ENCODE results near the gene GABRP. TPM values are rescaled to one million over a fixed set of nuclear protein-coding genes. Genes with fewer than 3 reads are reported as not detected.
"Not testable (repeated sequence)": the region's sequence is repeated elsewhere in the genome, so short reads cannot be mapped to it uniquely, and the experiment has no call there.

Gene GABRP
- total and polyA plus RNA-seq, 5 donors from 2014 or later, result not detected

DNA sequence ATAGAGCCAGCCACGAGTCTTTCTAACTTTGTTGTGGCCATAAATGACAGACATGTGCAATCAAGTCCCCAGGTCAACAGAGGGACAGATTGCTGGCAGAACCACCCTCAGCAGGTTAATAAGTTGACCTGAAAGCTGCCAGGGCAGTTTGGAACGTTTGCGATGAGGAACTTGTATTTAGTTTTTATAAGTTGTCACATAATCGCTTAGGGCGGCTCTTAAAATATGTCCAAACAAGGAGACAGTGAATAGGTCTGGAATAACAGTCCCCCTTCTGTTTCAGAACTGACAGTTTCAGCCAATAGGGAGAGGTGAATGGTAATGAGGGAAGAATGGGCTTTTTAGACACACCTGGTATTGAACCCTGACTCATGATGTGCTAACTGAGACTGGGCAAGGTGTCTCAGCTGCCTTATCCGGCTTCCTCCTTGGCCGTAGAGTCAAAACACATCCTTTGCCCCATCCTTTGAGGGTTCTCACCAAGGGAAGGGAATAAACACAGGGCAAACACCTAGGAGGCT, 33.6 kb upstream of the GABRP start:
- Histone ChIP-seq H3K27me3 (ENCODE audit: control insufficient read depth, insufficient read depth, low read length) (peaks cover 2% of the 10 kb centered on the region), H3K36me3 (ENCODE audit: control insufficient read depth, insufficient read depth, low read length) (no peaks in the 10 kb centered on the region), H3K27ac (ENCODE audit: insufficient read depth, low read length, poor library complexity, severe bottlenecking) (no peak overlapping the region), H3K9me3 (ENCODE audit: control insufficient read depth in 2 of 2, low read length in 2 of 2) (no peaks in the 10 kb centered on the region), H3K4me1 (ENCODE audit: control insufficient read depth, insufficient read depth, low read length, poor library complexity, severe bottlenecking) (no peaks in the 10 kb centered on the region), H3K4me3 (ENCODE audit: low read depth, low read length) (no peak overlapping the region)
- H3K27me3 Mint-ChIP-seq, result peaks cover 15% of the 10 kb centered on the region
- ATAC-seq (ENCODE audit: low read depth in 2 of 2), result no peak
- peaks cover 0 to 3% (median 0%) of the 10 kb centered on the region in 7 donors for H3K9me3 Mint-ChIP-seq
- H3K27ac Mint-ChIP-seq, result no peak overlapping the region
- no peaks in the 10 kb centered on the region for H3K36me3 Mint-ChIP-seq
- H3K4me1 Mint-ChIP-seq, result no peaks in the 10 kb centered on the region
- no peak overlapping the region for H3K4me3 Mint-ChIP-seq
- no peak for DNase-seq

DNA sequence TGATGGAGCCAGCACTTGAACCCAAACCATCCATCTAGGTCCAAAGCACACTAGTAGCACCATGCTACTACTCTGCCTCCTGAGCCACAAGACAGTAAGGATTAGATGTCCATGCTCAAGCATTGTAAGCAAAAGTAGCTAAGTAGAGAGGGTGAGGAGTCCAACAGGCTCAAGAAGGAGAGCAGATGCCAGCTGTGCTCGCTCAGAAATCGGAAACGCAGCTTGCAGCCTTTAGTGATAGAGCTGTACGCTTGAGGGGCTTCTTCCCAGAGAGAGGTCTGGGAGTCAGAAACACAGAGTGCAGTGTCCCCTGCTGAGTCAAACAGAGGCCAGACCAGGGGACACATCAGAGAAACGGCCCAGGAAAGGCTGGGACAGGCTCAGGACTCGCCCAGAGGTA, 32.7 kb upstream of the GABRP start:
- H3K27me3 Mint-ChIP-seq, result peaks cover 12% of the 10 kb centered on the region
- no peak overlapping the region for H3K27ac Mint-ChIP-seq
- H3K4me3 ChIP-seq (ENCODE audit: low read depth, low read length), result no peak overlapping the region
- H3K9me3 ChIP-seq (ENCODE audit: control insufficient read depth in 2 of 2, low read length in 2 of 2), result no peaks in the 10 kb centered on the region
- H3K4me3 Mint-ChIP-seq, result no peak overlapping the region
- H3K9me3 Mint-ChIP-seq, result peaks cover 0 to 3% (median 0%) of the 10 kb centered on the region in 7 donors
- no peak overlapping the region for H3K27ac ChIP-seq (ENCODE audit: insufficient read depth, low read length, poor library complexity, severe bottlenecking)
- no peaks in the 10 kb centered on the region for H3K4me1 ChIP-seq (ENCODE audit: control insufficient read depth, insufficient read depth, low read length, poor library complexity, severe bottlenecking)
- no peaks in the 10 kb centered on the region for H3K36me3 ChIP-seq (ENCODE audit: control insufficient read depth, insufficient read depth, low read length)
- no peaks in the 10 kb centered on the region for H3K36me3 Mint-ChIP-seq
- H3K27me3 ChIP-seq (ENCODE audit: control insufficient read depth, insufficient read depth, low read length), result peaks cover 2% of the 10 kb centered on the region
- DNase-seq (no peak), ATAC-seq (ENCODE audit: low read depth in 2 of 2) (no peak)
- no peaks in the 10 kb centered on the region for H3K4me1 Mint-ChIP-seq

DNA sequence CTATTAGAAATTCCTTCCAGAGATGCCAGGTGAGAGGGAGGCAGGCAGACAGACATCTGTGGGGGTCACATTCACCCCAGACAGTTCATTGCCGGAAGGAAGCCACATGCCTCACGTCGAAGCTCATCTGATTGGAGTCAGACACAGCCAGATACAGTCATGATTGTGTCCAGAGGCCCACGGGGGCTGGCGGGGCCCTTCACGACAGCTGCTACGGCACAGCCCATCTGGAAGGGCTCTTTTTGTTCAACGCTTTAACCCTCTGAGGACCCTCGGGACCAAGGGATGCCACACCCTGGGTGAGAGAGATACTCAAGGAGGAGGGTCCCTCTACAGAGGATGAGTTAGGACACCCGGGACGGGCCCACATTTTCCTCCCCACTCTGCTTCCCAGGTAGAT, 31.9 kb upstream of the GABRP start:
- no peaks in the 10 kb centered on the region for H3K4me1 Mint-ChIP-seq
- no peak overlapping the region for H3K27ac Mint-ChIP-seq
- no peak overlapping the region for H3K4me3 ChIP-seq (ENCODE audit: low read depth, low read length)
- H3K9me3 ChIP-seq (ENCODE audit: control insufficient read depth in 2 of 2, low read length in 2 of 2), result no peaks in the 10 kb centered on the region
- H3K36me3 ChIP-seq (ENCODE audit: control insufficient read depth, insufficient read depth, low read length), result no peaks in the 10 kb centered on the region
- ATAC-seq (ENCODE audit: low read depth in 2 of 2) (no peak), DNase-seq (no peak)
- no peaks in the 10 kb centered on the region for H3K36me3 Mint-ChIP-seq
- H3K4me3 Mint-ChIP-seq, result no peak overlapping the region
- H3K4me1 ChIP-seq (ENCODE audit: control insufficient read depth, insufficient read depth, low read length, poor library complexity, severe bottlenecking), result no peaks in the 10 kb centered on the region
- H3K27me3 Mint-ChIP-seq, result peaks cover 12% of the 10 kb centered on the region
- H3K27me3 ChIP-seq (ENCODE audit: control insufficient read depth, insufficient read depth, low read length), result peaks cover 2% of the 10 kb centered on the region
- H3K27ac ChIP-seq (ENCODE audit: insufficient read depth, low read length, poor library complexity, severe bottlenecking), result no peak overlapping the region
- H3K9me3 Mint-ChIP-seq, result peaks cover 0 to 3% (median 0%) of the 10 kb centered on the region in 7 donors

DNA sequence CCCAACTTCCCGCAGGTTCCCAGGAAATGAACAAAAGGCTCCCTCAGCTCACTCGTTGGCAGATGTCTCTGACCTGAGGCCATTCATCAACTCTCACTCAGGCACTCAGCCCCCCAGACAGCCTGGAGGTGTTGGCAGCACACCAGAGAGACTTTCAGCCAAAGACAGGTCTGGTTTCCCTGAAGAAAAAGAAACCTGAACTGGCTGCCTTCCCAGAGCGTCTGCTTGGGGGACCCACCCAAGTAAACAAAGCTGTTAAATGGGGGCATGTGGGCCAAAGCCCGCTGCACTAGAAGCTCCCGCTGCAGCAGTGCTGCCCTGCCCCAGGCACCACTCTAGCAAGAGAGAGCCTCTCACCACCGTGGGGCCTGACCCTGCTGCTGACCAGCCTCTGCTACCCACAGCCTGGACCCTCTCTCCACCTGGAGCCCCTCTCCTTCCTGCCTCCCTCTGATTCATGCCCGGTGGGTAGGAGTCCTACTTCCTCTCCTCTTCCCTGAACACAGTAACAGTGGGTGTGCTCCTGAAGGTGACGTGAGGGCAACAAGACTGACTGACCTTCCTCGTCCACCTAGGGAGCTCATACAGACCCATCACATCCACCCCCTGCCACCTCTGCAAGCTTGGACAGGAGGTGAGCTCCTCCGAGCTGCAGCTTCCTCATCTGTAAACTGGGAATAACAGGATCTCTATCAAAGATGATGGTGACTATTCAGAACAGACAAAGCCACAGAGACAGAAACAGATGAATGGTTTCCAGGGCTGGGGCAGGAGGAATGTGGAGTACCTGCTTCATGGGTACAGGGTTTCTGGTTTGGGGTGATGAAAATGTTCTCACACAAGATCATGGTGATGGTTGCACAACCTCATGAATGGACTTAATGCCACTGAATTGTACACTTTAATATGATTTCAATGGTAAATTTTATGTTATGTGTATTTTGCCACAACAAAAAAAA, 31.0 kb upstream of the GABRP start:
- H3K27me3 Mint-ChIP-seq, result peaks cover 12% of the 10 kb centered on the region
- H3K9me3 Mint-ChIP-seq, result no peaks in the 10 kb centered on the region
- DNase-seq, result no peak
- Histone ChIP-seq H3K27ac (ENCODE audit: insufficient read depth, low read length, poor library complexity, severe bottlenecking) (no peak overlapping the region), H3K36me3 (ENCODE audit: control insufficient read depth, insufficient read depth, low read length) (no peaks in the 10 kb centered on the region), H3K4me3 (ENCODE audit: low read depth, low read length) (no peak overlapping the region), H3K4me1 (ENCODE audit: control insufficient read depth, insufficient read depth, low read length, poor library complexity, severe bottlenecking) (no peaks in the 10 kb centered on the region), H3K27me3 (ENCODE audit: control insufficient read depth, insufficient read depth, low read length) (peaks cover 2% of the 10 kb centered on the region), H3K9me3 (ENCODE audit: control insufficient read depth in 2 of 2, low read length in 2 of 2) (no peaks in the 10 kb centered on the region)
- H3K27ac Mint-ChIP-seq, result no peak overlapping the region
- no peak overlapping the region for H3K4me3 Mint-ChIP-seq
- no peaks in the 10 kb centered on the region for H3K4me1 Mint-ChIP-seq
- no peaks in the 10 kb centered on the region for H3K36me3 Mint-ChIP-seq
- ATAC-seq (ENCODE audit: low read depth in 2 of 2), result no peak

DNA sequence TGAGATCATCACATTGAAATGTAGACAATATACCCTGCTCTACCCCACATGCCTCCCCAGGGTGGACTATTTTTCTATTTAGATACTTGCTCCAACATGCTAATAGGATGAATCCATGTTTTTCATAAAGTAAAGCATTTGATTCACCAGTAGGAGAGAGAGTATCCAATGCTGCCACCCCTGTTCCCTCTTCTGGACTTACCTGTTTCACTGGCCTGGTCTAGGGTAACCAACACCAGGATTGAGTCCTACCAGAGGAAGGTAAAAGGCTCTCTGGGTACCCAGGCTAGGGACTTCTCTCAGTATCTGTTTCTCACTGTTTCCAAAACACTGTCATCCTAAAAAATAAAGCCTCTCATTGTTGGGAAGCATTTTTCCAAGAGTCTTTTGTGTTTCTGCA, 30.2 kb upstream of the GABRP start:
- no peak for DNase-seq
- H3K36me3 Mint-ChIP-seq, result no peaks in the 10 kb centered on the region
- H3K4me3 Mint-ChIP-seq, result no peak overlapping the region
- H3K4me1 ChIP-seq (ENCODE audit: control insufficient read depth, insufficient read depth, low read length, poor library complexity, severe bottlenecking), result no peaks in the 10 kb centered on the region
- no peaks in the 10 kb centered on the region for H3K9me3 Mint-ChIP-seq
- H3K4me3 ChIP-seq (ENCODE audit: low read depth, low read length), result no peak overlapping the region
- H3K27ac ChIP-seq (ENCODE audit: insufficient read depth, low read length, poor library complexity, severe bottlenecking), result no peak overlapping the region
- H3K4me1 Mint-ChIP-seq, result no peaks in the 10 kb centered on the region
- peaks cover 7% of the 10 kb centered on the region for H3K27me3 Mint-ChIP-seq
- H3K9me3 ChIP-seq (ENCODE audit: control insufficient read depth in 2 of 2, low read length in 2 of 2), result no peaks in the 10 kb centered on the region
- no peak for ATAC-seq (ENCODE audit: low read depth in 2 of 2)
- H3K27me3 ChIP-seq (ENCODE audit: control insufficient read depth, insufficient read depth, low read length), result peaks cover 2% of the 10 kb centered on the region
- H3K27ac Mint-ChIP-seq, result no peak overlapping the region
- no peaks in the 10 kb centered on the region for H3K36me3 ChIP-seq (ENCODE audit: control insufficient read depth, insufficient read depth, low read length)

DNA sequence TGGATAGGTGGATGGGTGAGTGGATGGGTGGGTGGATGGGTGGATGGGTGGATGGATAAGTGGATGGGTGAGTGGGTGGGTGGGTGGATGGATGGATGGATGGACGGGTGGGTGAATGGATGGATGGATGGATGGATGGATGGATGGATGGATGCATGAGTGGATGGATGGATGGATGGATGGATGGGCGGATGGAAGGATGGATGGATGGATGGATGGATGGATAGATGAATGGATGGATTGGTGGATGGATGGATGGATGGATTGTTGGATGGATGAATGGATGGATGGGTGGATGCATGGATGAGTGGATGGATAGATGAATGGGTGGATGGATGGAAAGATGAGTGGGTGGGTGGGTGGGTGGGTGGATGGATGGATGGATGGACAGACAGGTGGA, 29.0 kb upstream of the GABRP start:
- not testable (repeated sequence) for H3K27me3 ChIP-seq (ENCODE audit: control insufficient read depth, insufficient read depth, low read length); H3K36me3 ChIP-seq (ENCODE audit: control insufficient read depth, insufficient read depth, low read length); H3K4me1 Mint-ChIP-seq; ATAC-seq (ENCODE audit: low read depth in 2 of 2); H3K27ac ChIP-seq (ENCODE audit: insufficient read depth, low read length, poor library complexity, severe bottlenecking); H3K9me3 Mint-ChIP-seq; H3K9me3 ChIP-seq (ENCODE audit: control insufficient read depth in 2 of 2, low read length in 2 of 2); H3K4me3 Mint-ChIP-seq; H3K27ac Mint-ChIP-seq; H3K4me3 ChIP-seq (ENCODE audit: low read depth, low read length); H3K4me1 ChIP-seq (ENCODE audit: control insufficient read depth, insufficient read depth, low read length, poor library complexity, severe bottlenecking); H3K36me3 Mint-ChIP-seq; H3K27me3 Mint-ChIP-seq; DNase-seq

DNA sequence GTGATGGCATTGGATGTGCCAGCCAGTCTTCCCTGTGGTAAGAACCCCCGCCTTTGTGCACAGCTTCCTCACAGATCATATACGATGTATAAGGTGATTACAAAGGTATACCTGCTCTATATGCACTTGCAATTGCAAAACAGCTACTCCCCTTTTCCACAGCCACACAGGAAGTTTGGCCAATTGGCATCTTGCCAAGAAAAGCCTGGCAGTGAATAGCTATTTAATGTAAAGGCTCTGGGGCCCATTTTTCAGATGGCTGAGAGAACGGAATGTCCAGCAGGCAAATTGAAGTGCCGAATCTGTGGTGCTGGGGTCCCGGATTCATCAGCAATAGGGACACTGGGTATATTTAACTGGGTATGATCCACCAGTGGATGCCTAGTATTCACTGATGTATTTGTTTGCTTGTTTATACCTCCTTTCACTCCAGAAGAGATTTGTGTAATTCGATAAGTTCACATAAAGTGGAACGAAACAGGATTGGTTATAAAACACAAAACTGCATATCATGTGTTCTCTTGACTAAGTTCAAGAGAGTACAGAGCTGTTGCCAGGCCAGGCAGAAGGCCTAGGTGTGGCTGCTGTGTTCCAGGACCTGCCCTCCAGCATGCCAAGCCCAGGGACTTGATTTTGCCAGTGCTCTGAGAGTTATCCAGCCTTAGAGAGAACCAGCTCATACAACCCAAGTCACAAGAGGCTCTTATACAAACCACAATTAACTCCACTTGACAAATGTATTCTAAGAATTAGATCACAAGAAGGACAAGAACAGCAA, 27.7 kb upstream of the GABRP start:
- no peak overlapping the region for H3K4me3 Mint-ChIP-seq
- no peak overlapping the region for H3K27ac Mint-ChIP-seq
- peaks cover 0 to 2% (median 0%) of the 10 kb centered on the region in 7 donors for H3K9me3 Mint-ChIP-seq
- H3K27me3 Mint-ChIP-seq, result peaks cover 5% of the 10 kb centered on the region
- no peaks in the 10 kb centered on the region for H3K36me3 ChIP-seq (ENCODE audit: control insufficient read depth, insufficient read depth, low read length)
- no peak overlapping the region for H3K27ac ChIP-seq (ENCODE audit: insufficient read depth, low read length, poor library complexity, severe bottlenecking)
- H3K9me3 ChIP-seq (ENCODE audit: control insufficient read depth in 2 of 2, low read length in 2 of 2), result no peaks in the 10 kb centered on the region
- no peaks in the 10 kb centered on the region for H3K4me1 ChIP-seq (ENCODE audit: control insufficient read depth, insufficient read depth, low read length, poor library complexity, severe bottlenecking)
- H3K4me1 Mint-ChIP-seq, result no peaks in the 10 kb centered on the region
- no peaks in the 10 kb centered on the region for H3K27me3 ChIP-seq (ENCODE audit: control insufficient read depth, insufficient read depth, low read length)
- no peak overlapping the region for H3K4me3 ChIP-seq (ENCODE audit: low read depth, low read length)
- H3K36me3 Mint-ChIP-seq, result no peaks in the 10 kb centered on the region
- ATAC-seq (ENCODE audit: low read depth in 2 of 2) (no peak), DNase-seq (no peak)
